SK-N-MC (cell line): ENCODE measurements around the gene HK1.

ENCODE experiments used
- DNase-seq: peaks from one replicate; pipeline ENCODE4 v3.0.0-alpha.2; 2011; ENCODE audit warnings: low read depth, low spot score
- H3K27ac ChIP-seq: fragments of 200-600 bp; sonication (generic); 2 replicates; pipeline ENCODE4 v1.5.1; 2016; ENCODE audit warnings: mixed run types
- H3K36me3 ChIP-seq: fragments of 200-600 bp; sonication (generic); 2 replicates; pipeline ENCODE4 v1.6.1; 2017; ENCODE audit warnings: antibody characterized with exemption, low read length, mixed read lengths; ENCODE audit not compliant: insufficient read depth
- H3K4me3 ChIP-seq: fragments of 200-600 bp; sonication (generic); 2 replicates; pipeline ENCODE4 v1.5.1; 2016
- H3K9ac ChIP-seq: fragments of 200-600 bp; sonication (generic); 2 replicates; pipeline ENCODE4 v1.8.0; 2017; ENCODE audit warnings: mixed run types, mixed read lengths; ENCODE audit not compliant: insufficient read length
- H3K9me3 ChIP-seq: fragments of 200-600 bp; sonication (generic); 2 replicates; pipeline ENCODE4 v1.6.1; 2017; ENCODE audit warnings: low read depth, mild to moderate bottlenecking, antibody characterized with exemption, low read length, moderate library complexity, mixed read lengths
- EZH2 ChIP-seq: fragments of 200-600 bp; sonication (generic); IDR thresholded peaks from one replicate; pipeline ENCODE4 v1.6.1; 2017; ENCODE audit warnings: antibody characterized with exemption
- FOXP2 ChIP-seq: optimal IDR thresholded peaks from 2 replicates; pipeline ENCODE3; 2011; ENCODE audit warnings: mild to moderate bottlenecking, moderate library complexity; ENCODE audit not compliant: insufficient read depth; ENCODE audit errors: extremely low read length, control extremely low read depth
- POLR2AphosphoS5 ChIP-seq: IDR thresholded peaks from 2 replicates; pipeline ENCODE4 v1.6.1; 2012; ENCODE audit warnings: mild to moderate bottlenecking, low read depth, low read length, borderline replicate concordance

Gene HK1

GRCh38 chr10:69351589-69351988 is 73.3 kb downstream of the HK1 start:
- TF ChIP-seq FOXP2 (no peak), EZH2 (no peak), POLR2AphosphoS5 (no peak)
- Histone ChIP-seq H3K27ac (no peak overlapping the region), H3K4me3 (no peak overlapping the region), H3K9ac (no peak overlapping the region), H3K36me3 (no peaks in the 10 kb centered on the region), H3K9me3 (no peaks in the 10 kb centered on the region)
- DNase-seq: no peak

GRCh38 chr10:69352569-69353264 is 74.4 kb downstream of the HK1 start:
- H3K4me3 ChIP-seq: no peak overlapping the region
- no peak for DNase-seq
- TF ChIP-seq POLR2AphosphoS5 (no peak), EZH2 (no peak)
- no peaks in the 10 kb centered on the region for H3K9me3 ChIP-seq
- no peak overlapping the region for H3K27ac ChIP-seq
- no peaks in the 10 kb centered on the region for H3K36me3 ChIP-seq
- H3K9ac ChIP-seq: no peak overlapping the region

- Histone ChIP-seq H3K4me3 (no peak overlapping the region), H3K27ac (no peak overlapping the region), H3K36me3 (no peaks in the 10 kb centered on the region), H3K9me3 (no peaks in the 10 kb centered on the region), H3K9ac (no peak overlapping the region)
- DNase-seq: no peak
- TF ChIP-seq EZH2 (no peak), FOXP2 (no peak), POLR2AphosphoS5 (no peak)
Measured at GRCh38 chr10:69353977-69354635, 75.8 kb downstream of the HK1 start.

- H3K4me3 ChIP-seq: no peak overlapping the region
- no peaks in the 10 kb centered on the region for H3K9me3 ChIP-seq
- no peak overlapping the region for H3K9ac ChIP-seq
- DNase-seq: no peak
- TF ChIP-seq FOXP2: no peak
- no peak for TF ChIP-seq EZH2
- no peak for TF ChIP-seq POLR2AphosphoS5
- no peaks in the 10 kb centered on the region for H3K36me3 ChIP-seq
- no peak overlapping the region for H3K27ac ChIP-seq
Measured at GRCh38 chr10:69356187-69356586, 77.9 kb downstream of the HK1 start.

- DNase-seq: no peak
- no peak for TF ChIP-seq FOXP2
- TF ChIP-seq POLR2AphosphoS5: no peak
- no peak for TF ChIP-seq EZH2
- Histone ChIP-seq H3K27ac (no peak overlapping the region), H3K9ac (no peak overlapping the region), H3K9me3 (no peaks in the 10 kb centered on the region), H3K4me3 (no peak overlapping the region), H3K36me3 (no peaks in the 10 kb centered on the region)
Measured at GRCh38 chr10:69358148-69358795, 80.0 kb downstream of the HK1 start.

GRCh38 chr10:69359148-69359547 is 80.9 kb downstream of the HK1 start:
- Histone ChIP-seq H3K36me3 (no peaks in the 10 kb centered on the region), H3K9ac (no peak overlapping the region), H3K4me3 (no peak overlapping the region), H3K27ac (no peak overlapping the region), H3K9me3 (no peaks in the 10 kb centered on the region)
- no peak for DNase-seq
- no peak for TF ChIP-seq FOXP2
- TF ChIP-seq POLR2AphosphoS5: no peak
- no peak for TF ChIP-seq EZH2

GRCh38 chr10:69359594-69359993 is 81.3 kb downstream of the HK1 start:
- TF ChIP-seq EZH2 (no peak), FOXP2 (no peak), POLR2AphosphoS5 (no peak)
- H3K9me3 ChIP-seq: no peaks in the 10 kb centered on the region
- DNase-seq: no peak
- H3K36me3 ChIP-seq: no peaks in the 10 kb centered on the region
- H3K4me3 ChIP-seq: no peak overlapping the region
- H3K27ac ChIP-seq: no peak overlapping the region
- H3K9ac ChIP-seq: no peak overlapping the region

- TF ChIP-seq POLR2AphosphoS5: no peak
- TF ChIP-seq EZH2: no peak
- H3K36me3 ChIP-seq: no peaks in the 10 kb centered on the region
- no peak overlapping the region for H3K4me3 ChIP-seq
- no peak overlapping the region for H3K27ac ChIP-seq
- DNase-seq: no peak
- H3K9ac ChIP-seq: no peak overlapping the region
- no peaks in the 10 kb centered on the region for H3K9me3 ChIP-seq
Measured at GRCh38 chr10:69360485-69361302, 82.4 kb downstream of the HK1 start.
